ENCODE measurements around the gene TENM4.

TENM4 gene

DNA sequence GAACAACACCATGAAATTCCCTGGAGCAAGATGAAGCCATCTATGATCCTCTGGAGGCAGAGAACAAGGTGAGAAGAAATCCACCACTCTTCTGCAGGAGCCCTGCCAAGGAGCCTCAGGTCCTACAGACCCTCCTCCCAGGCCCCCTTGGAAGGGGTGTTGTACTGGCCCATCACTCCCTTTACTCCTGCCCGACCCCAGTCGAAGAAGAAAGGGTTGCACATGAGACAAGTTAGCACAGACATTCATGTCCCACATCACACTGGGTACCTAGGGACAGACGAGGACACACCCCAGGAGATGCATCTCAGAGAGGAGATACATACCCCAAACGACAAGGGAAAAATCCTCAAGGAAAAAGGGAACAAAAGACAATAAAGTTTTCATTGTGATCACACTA is 783.4 kb downstream of the TENM4 start:
- peaks cover 2% of the 10 kb centered on the region for H3K27me3 Mint-ChIP-seq
- no peak overlapping the region for H3K4me3 Mint-ChIP-seq
- no peaks in the 10 kb centered on the region for H3K9me3 Mint-ChIP-seq
- H3K36me3 Mint-ChIP-seq = no peaks in the 10 kb centered on the region
- H3K27ac Mint-ChIP-seq = no peak overlapping the region
- peaks cover 3% of the 10 kb centered on the region for H3K4me1 Mint-ChIP-seq

GRCh38 chr11:78656984-78657383 is 783.8 kb downstream of the TENM4 start:
- Mint-ChIP-seq H3K4me3 (no peak overlapping the region), H3K9me3 (no peaks in the 10 kb centered on the region), H3K27ac (no peak overlapping the region), H3K27me3 (peaks cover 2% of the 10 kb centered on the region), H3K36me3 (no peaks in the 10 kb centered on the region), H3K4me1 (peaks cover 3% of the 10 kb centered on the region)

GRCh38 chr11:78656327-78656726 is 784.5 kb downstream of the TENM4 start:
- Mint-ChIP-seq H3K36me3 (no peaks in the 10 kb centered on the region), H3K4me3 (no peak overlapping the region), H3K27me3 (peaks cover 2% of the 10 kb centered on the region), H3K27ac (no peak overlapping the region), H3K9me3 (no peaks in the 10 kb centered on the region), H3K4me1 (peaks cover 3% of the 10 kb centered on the region)

DNA sequence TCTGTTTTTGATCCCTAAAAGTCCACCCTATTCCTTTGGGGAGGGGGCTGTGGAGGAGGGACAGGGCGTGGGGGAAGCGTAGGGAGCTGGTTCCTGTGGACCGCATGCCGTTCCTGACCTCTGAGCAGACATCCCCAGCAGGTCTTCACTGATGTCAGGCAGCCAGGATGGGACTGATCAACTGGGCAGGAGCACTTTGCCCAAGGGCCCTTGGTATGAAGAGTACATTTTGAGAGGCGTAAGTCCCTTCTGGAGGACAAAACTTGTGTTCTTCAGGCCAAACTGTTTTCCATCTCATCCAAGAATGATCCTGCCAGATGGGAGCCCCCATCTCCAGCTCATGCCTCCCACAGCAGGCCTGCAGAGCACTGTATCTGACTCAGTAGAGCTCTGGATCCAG is 785.3 kb downstream of the TENM4 start:
- H3K4me1 Mint-ChIP-seq = peaks cover 3% of the 10 kb centered on the region
- H3K27ac Mint-ChIP-seq = no peak overlapping the region
- no peaks in the 10 kb centered on the region for H3K36me3 Mint-ChIP-seq
- H3K4me3 Mint-ChIP-seq = no peak overlapping the region
- no peaks in the 10 kb centered on the region for H3K9me3 Mint-ChIP-seq
- H3K27me3 Mint-ChIP-seq = peaks cover 2% of the 10 kb centered on the region

GRCh38 chr11:78654866-78655265 is 786.0 kb downstream of the TENM4 start:
- Mint-ChIP-seq H3K4me1 (peaks cover 3% of the 10 kb centered on the region), H3K36me3 (no peaks in the 10 kb centered on the region), H3K27ac (no peak overlapping the region), H3K9me3 (no peaks in the 10 kb centered on the region), H3K4me3 (no peak overlapping the region), H3K27me3 (peaks cover 1% of the 10 kb centered on the region)

DNA sequence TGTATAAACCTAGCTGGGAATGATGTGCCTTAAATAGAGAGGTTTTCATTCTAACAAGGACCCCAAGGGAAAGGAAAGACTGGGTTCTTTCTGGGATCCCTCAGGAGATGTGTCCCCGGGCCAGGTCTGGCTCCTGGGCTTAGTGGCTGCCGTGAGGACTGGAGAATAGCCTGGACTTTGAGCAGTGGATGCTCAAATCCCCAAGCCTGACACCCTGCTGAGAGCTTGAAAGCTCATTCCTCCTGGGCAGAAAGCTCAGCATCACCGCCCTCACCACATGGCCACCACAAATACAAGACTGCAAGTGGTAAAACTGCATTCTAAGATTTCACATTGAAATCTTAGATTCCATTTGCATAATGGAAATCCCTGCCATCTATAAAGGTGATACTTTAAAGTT is 786.8 kb downstream of the TENM4 start:
- Mint-ChIP-seq H3K4me1 (peaks cover 3% of the 10 kb centered on the region), H3K4me3 (no peak overlapping the region), H3K36me3 (no peaks in the 10 kb centered on the region), H3K27me3 (no peaks in the 10 kb centered on the region), H3K27ac (no peak overlapping the region), H3K9me3 (no peaks in the 10 kb centered on the region)

DNA sequence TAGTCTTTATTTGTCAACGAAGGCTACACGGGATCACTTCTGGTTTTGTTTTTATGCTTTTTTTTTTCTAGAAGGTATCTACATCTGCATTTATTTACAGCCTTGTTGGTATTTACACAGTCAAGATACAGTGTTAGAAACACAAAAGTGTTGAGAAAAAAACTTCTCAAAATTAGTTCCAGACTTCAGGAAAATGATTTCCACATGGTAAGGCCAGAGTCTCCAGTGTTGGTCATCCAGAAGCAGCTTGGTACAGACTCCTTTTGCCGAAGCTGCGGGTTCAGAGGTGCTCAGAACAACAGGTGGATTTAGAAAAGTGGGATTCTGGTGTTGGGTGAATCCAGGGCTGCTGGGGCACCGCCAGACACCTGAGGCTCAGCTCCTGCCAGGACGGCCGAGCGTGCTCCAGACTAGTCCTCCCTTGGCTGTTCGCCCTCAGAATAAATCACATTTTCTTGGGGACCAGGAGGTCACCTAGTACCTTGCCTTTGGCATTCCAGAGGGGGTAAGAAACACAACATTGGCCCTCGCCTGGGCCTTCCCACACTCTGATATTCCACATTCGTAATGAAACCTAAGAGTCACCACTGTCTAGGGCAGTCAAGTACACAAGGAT is 787.4 kb downstream of the TENM4 start:
- no peaks in the 10 kb centered on the region for H3K9me3 Mint-ChIP-seq
- no peak overlapping the region for H3K4me3 Mint-ChIP-seq
- H3K27me3 Mint-ChIP-seq = no peaks in the 10 kb centered on the region
- no peak overlapping the region for H3K27ac Mint-ChIP-seq
- no peaks in the 10 kb centered on the region for H3K36me3 Mint-ChIP-seq
- peaks cover 3% of the 10 kb centered on the region for H3K4me1 Mint-ChIP-seq

GRCh38 chr11:78652843-78653239 is 788.0 kb downstream of the TENM4 start:
- no peak overlapping the region for H3K4me3 Mint-ChIP-seq
- H3K27ac Mint-ChIP-seq = peak overlapping the region; percentile 82
- peaks cover 3% of the 10 kb centered on the region for H3K4me1 Mint-ChIP-seq
- H3K9me3 Mint-ChIP-seq = no peaks in the 10 kb centered on the region
- no peaks in the 10 kb centered on the region for H3K27me3 Mint-ChIP-seq
- no peaks in the 10 kb centered on the region for H3K36me3 Mint-ChIP-seq

- peak overlapping the region; percentile 43 for H3K27ac Mint-ChIP-seq
- no peaks in the 10 kb centered on the region for H3K9me3 Mint-ChIP-seq
- no peaks in the 10 kb centered on the region for H3K27me3 Mint-ChIP-seq
- H3K36me3 Mint-ChIP-seq = no peaks in the 10 kb centered on the region
- H3K4me3 Mint-ChIP-seq = no peak overlapping the region
- peaks cover 3% of the 10 kb centered on the region for H3K4me1 Mint-ChIP-seq
These were observed 788.6 kb downstream of the TENM4 start for GRCh38 chr11:78651923-78652842.

- no peaks in the 10 kb centered on the region for H3K36me3 Mint-ChIP-seq
- no peak overlapping the region for H3K27ac Mint-ChIP-seq
- no peaks in the 10 kb centered on the region for H3K27me3 Mint-ChIP-seq
- no peaks in the 10 kb centered on the region for H3K9me3 Mint-ChIP-seq
- H3K4me3 Mint-ChIP-seq = no peak overlapping the region
- H3K4me1 Mint-ChIP-seq = peaks cover 3% of the 10 kb centered on the region
These were observed 789.6 kb downstream of the TENM4 start for GRCh38 chr11:78651136-78651775.

DNA sequence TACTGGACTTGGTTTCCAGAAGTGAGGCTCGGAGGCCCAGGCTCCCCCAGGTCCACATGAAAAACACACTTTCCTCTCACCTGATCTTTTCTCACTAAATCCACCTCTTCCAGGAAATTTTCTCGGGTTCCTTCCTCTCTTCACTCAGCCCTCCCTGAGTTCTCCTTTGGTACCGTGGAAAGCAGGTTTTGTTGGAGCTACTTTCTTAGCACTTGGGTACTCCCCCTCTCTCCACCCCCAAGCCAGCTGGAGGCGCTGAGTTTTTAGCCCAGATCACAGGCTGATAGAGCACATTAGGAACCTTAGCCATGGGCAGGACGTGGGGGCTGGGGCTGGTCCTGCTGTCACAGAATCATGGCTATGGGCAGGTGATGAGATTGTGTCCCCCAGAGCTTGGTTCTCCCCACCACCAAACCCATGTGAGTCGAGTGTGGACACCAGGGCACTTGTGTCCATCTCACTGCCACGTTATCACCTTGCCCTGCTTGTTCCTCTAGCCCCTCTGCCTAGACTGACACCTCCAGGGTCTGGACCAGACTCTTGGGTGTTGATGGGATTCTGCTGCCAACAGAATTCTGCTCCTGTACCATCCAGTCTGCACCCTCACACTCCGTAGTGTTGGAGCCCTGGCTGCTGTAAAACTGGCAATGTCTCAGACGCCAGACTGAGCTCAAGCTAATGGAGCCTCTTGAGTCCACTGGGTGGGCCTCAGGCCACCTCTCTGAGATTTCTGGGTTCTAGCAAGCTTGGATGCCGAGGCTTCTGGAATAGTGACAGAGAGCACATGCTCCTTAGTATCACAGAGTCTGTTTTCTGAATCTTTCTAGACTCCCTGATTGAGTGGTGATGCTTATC is 791.2 kb downstream of the TENM4 start:
- H3K36me3 Mint-ChIP-seq = no peaks in the 10 kb centered on the region
- no peaks in the 10 kb centered on the region for H3K27me3 Mint-ChIP-seq
- H3K27ac Mint-ChIP-seq = peak overlapping the region; percentile 11
- no peaks in the 10 kb centered on the region for H3K9me3 Mint-ChIP-seq
- no peak overlapping the region for H3K4me3 Mint-ChIP-seq
- H3K4me1 Mint-ChIP-seq = peaks cover 8% of the 10 kb centered on the region

DNA sequence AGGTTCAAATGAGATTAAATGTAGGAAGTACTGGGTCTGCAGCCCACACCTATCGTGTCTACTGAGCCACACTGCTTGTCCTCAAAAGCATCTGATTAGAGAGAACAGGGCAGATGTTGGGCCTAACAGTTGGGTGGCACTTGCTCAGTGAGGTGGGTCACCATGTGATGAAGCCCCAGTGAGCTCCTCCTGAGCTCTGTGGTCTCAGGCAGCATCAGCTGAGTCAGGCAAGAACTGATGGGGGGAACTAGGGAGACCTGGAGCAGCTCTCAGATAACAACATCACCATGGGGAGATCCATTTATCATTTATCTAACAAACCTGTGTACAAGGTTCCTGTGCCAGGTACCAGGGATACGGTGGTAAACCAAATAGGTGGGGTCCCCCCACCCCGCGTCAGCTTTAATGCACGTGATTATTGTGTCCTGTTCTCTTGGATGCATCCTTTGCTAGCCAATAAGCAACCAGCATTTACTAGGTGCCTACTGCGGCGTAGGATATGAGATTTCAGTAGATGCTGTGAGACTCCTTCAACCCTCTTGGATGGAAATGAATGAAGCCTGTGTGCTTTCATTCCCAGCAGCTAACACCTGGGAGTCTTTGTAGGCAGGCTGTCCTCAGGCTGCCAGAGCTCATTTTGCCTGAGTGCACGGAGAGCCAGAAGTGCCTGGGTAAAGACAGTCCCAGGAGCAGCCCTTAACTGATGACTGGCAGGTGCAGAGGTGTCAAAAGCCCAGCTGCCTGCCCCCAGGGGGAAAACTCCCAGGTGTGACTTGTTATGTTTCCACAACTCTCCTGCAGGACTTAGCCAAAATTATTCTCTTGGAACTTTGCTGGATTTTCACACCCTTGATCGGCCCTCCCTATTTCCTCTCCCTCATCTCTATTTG is 792.6 kb downstream of the TENM4 start:
- H3K9me3 Mint-ChIP-seq = no peaks in the 10 kb centered on the region
- no peaks in the 10 kb centered on the region for H3K36me3 Mint-ChIP-seq
- peaks cover 11% of the 10 kb centered on the region for H3K4me1 Mint-ChIP-seq
- H3K4me3 Mint-ChIP-seq = no peak overlapping the region
- H3K27me3 Mint-ChIP-seq = no peaks in the 10 kb centered on the region
- H3K27ac Mint-ChIP-seq = no peak overlapping the region

- Mint-ChIP-seq H3K4me1 (peaks cover 16% of the 10 kb centered on the region), H3K27ac (no peak overlapping the region), H3K4me3 (no peak overlapping the region), H3K36me3 (no peaks in the 10 kb centered on the region), H3K9me3 (no peaks in the 10 kb centered on the region), H3K27me3 (no peaks in the 10 kb centered on the region)
These were observed 793.4 kb downstream of the TENM4 start for GRCh38 chr11:78647266-78647915.

GRCh38 chr11:78646564-78647185 is 794.2 kb downstream of the TENM4 start:
- no peaks in the 10 kb centered on the region for H3K9me3 Mint-ChIP-seq
- no peaks in the 10 kb centered on the region for H3K36me3 Mint-ChIP-seq
- H3K4me1 Mint-ChIP-seq = peaks cover 17% of the 10 kb centered on the region
- no peak overlapping the region for H3K27ac Mint-ChIP-seq
- H3K27me3 Mint-ChIP-seq = no peaks in the 10 kb centered on the region
- H3K4me3 Mint-ChIP-seq = no peak overlapping the region
